WTC11 (cell line): ENCODE data around the gene REX1BD. TPM values are rescaled to one million over a fixed set of nuclear protein-coding genes. Genes with fewer than 3 reads are reported as not detected.

Experiments used
- ATAC-seq: fragments of 200-7000 bp; cut with Tn5 transposase; 2 replicates; pipeline ENCODE4 v1.10.0; 2021; ENCODE audit warnings: mild to moderate bottlenecking, moderate library complexity
- CTCF ChIA-PET: fragments of 300-600 bp; sonication (Branson Sonifier 250); formaldehyde crosslinking; loops from one replicate; lab custom pipeline; 2021; ENCODE audit warnings: antibody characterized with exemption; lab: Charles Lee
- POLR2A ChIA-PET: fragments of 350-600 bp; sonication (Branson Sonifier 250); formaldehyde crosslinking; loops from one replicate; lab custom pipeline; 2021; ENCODE audit warnings: antibody characterized with exemption; lab: Charles Lee
- DNase-seq: peaks from one replicate; pipeline ENCODE4 v3.0.0; 2021; ENCODE audit warnings: low spot score
- H3K27ac Mint-ChIP-seq: 2 replicates; pipeline ENCODE4 v1.8.0; 2021; ENCODE audit warnings: mixed read lengths
- H3K27me3 Mint-ChIP-seq: 2 replicates; pipeline ENCODE4 v1.8.0; 2021; ENCODE audit warnings: low read depth, mild to moderate bottlenecking, moderate library complexity, mixed read lengths
- H3K36me3 Mint-ChIP-seq: 2 replicates; pipeline ENCODE4 v1.8.0; 2021; ENCODE audit warnings: mixed read lengths
- H3K4me1 Mint-ChIP-seq: 2 replicates; pipeline ENCODE4 v1.8.0; 2022; ENCODE audit warnings: mixed read lengths
- H3K4me3 Mint-ChIP-seq: 2 replicates; pipeline ENCODE4 v1.8.0; 2021; ENCODE audit warnings: mild to moderate bottlenecking, moderate library complexity, mixed read lengths
- H3K9me3 Mint-ChIP-seq: 2 replicates; pipeline ENCODE4 v1.8.0; 2021; ENCODE audit warnings: mixed read lengths
- ATF6 ChIP-seq: sonication (generic); formaldehyde crosslinking; IDR thresholded peaks from 2 replicates; pipeline ENCODE4 v1.8.1; 2023; ENCODE audit warnings: mild to moderate bottlenecking, missing genetic modification reagents
- CBFB ChIP-seq: sonication (generic); formaldehyde crosslinking; IDR thresholded peaks from 2 replicates; pipeline ENCODE4 v1.8.1; 2022; ENCODE audit warnings: mild to moderate bottlenecking, low read depth, missing genetic modification reagents
- EMX1 ChIP-seq: fragments of 250-450 bp; sonication (Bioruptor Pico); IDR thresholded peaks from 2 replicates; pipeline ENCODE4 v1.8.0; 2021; ENCODE audit warnings: mild to moderate bottlenecking
- ETV6 ChIP-seq: sonication (generic); formaldehyde crosslinking; IDR thresholded peaks from 2 replicates; pipeline ENCODE4 v1.8.1; 2022; ENCODE audit warnings: mild to moderate bottlenecking, missing genetic modification reagents
- FOXP1 ChIP-seq: sonication (generic); formaldehyde crosslinking; IDR thresholded peaks from 2 replicates; pipeline ENCODE4 v1.8.0; 2022; ENCODE audit warnings: missing genetic modification reagents, mild to moderate bottlenecking, moderate library complexity, borderline replicate concordance
- GABPB1 ChIP-seq: sonication (generic); formaldehyde crosslinking; IDR thresholded peaks from 2 replicates; pipeline ENCODE4 v1.8.1; 2023; ENCODE audit warnings: mild to moderate bottlenecking, missing genetic modification reagents
- JAZF1 ChIP-seq: fragments of 250-450 bp; sonication (Bioruptor Pico); IDR thresholded peaks from 2 replicates; pipeline ENCODE4 v1.9.0; 2021; ENCODE audit warnings: moderate library complexity, mild to moderate bottlenecking, inconsistent platforms
- OVOL2 ChIP-seq: fragments of 250-450 bp; sonication (Bioruptor Pico); IDR thresholded peaks from 2 replicates; pipeline ENCODE4 v1.9.0; 2021; ENCODE audit warnings: mild to moderate bottlenecking, borderline replicate concordance
- SP1 ChIP-seq: sonication (generic); formaldehyde crosslinking; conservative IDR thresholded peaks from 2 replicates; pipeline ENCODE4 v1.8.1; 2022; ENCODE audit warnings: missing genetic modification reagents
- TEAD1 ChIP-seq: sonication (generic); formaldehyde crosslinking; IDR thresholded peaks from 2 replicates; pipeline ENCODE4 v1.8.0; 2022; ENCODE audit warnings: mild to moderate bottlenecking, missing genetic modification reagents
- TP53 ChIP-seq: sonication (generic); formaldehyde crosslinking; IDR thresholded peaks from 2 replicates; pipeline ENCODE4 v1.8.1; 2023; ENCODE audit warnings: mild to moderate bottlenecking, missing genetic modification reagents
- ZNF121 ChIP-seq: sonication (generic); formaldehyde crosslinking; IDR thresholded peaks from 2 replicates; pipeline ENCODE4 v1.8.0; 2023; ENCODE audit warnings: missing genetic modification reagents
- ZNF219 ChIP-seq: sonication (generic); formaldehyde crosslinking; IDR thresholded peaks from 2 replicates; pipeline ENCODE4 v1.8.0; 2023; ENCODE audit warnings: missing genetic modification reagents, mild to moderate bottlenecking, borderline replicate concordance
- ZNF263 ChIP-seq: sonication (generic); formaldehyde crosslinking; IDR thresholded peaks from 2 replicates; pipeline ENCODE4 v1.8.1; 2022; ENCODE audit warnings: low read depth, mild to moderate bottlenecking, moderate library complexity, missing genetic modification reagents
- ZNF317 ChIP-seq: sonication (generic); formaldehyde crosslinking; IDR thresholded peaks from 2 replicates; pipeline ENCODE4 v1.8.1; 2023; ENCODE audit warnings: low read depth, mild to moderate bottlenecking, moderate library complexity, missing genetic modification reagents, borderline replicate concordance
- ZNF423 ChIP-seq: fragments of 250-450 bp; sonication (Bioruptor Pico); IDR thresholded peaks from 2 replicates; pipeline ENCODE4 v2.1.2; 2022; ENCODE audit warnings: mild to moderate bottlenecking, moderate library complexity
- total RNA-seq: library from RNA; stranded (reverse); gene quantifications from 3 replicates; pipeline ENCODE4 v1.2.3, GENCODE V29; 2021
- TF ChIP-seq, protein P1 (sequence below): sonication (generic); formaldehyde crosslinking; IDR thresholded peaks from 2 replicates; pipeline ENCODE4 v1.8.1; 2022; ENCODE audit warnings: low read depth, missing genetic modification reagents, borderline replicate concordance
- TF ChIP-seq, protein P2 (sequence below): sonication (generic); formaldehyde crosslinking; IDR thresholded peaks from 2 replicates; pipeline ENCODE4 v1.8.1; 2023; ENCODE audit warnings: mild to moderate bottlenecking, moderate library complexity, missing genetic modification reagents
- TF ChIP-seq, protein P3 (sequence below): sonication (generic); formaldehyde crosslinking; IDR thresholded peaks from 2 replicates; pipeline ENCODE4 v1.8.1; 2023; ENCODE audit warnings: mild to moderate bottlenecking, missing genetic modification reagents, moderate library complexity

The REX1BD gene
- total RNA-seq, 1 experiment from 2014 or later: 90.2 TPM

GRCh38 chr19:18608805-18609716, 20.5 kb downstream of the REX1BD start (continued):
- TF ChIP-seq, protein P1, sequence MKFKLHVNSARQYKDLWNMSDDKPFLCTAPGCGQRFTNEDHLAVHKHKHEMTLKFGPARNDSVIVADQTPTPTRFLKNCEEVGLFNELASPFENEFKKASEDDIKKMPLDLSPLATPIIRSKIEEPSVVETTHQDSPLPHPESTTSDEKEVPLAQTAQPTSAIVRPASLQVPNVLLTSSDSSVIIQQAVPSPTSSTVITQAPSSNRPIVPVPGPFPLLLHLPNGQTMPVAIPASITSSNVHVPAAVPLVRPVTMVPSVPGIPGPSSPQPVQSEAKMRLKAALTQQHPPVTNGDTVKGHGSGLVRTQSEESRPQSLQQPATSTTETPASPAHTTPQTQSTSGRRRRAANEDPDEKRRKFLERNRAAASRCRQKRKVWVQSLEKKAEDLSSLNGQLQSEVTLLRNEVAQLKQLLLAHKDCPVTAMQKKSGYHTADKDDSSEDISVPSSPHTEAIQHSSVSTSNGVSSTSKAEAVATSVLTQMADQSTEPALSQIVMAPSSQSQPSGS (CRISPR knock-in tag): no peak

- POLR2A ChIA-PET: no interaction called here
- Mint-ChIP-seq H3K36me3 (no peaks in the 10 kb centered on the region), H3K27me3 (peaks cover 84% of the 10 kb centered on the region), H3K9me3 (no peaks in the 10 kb centered on the region), H3K4me1 (peaks cover 49% of the 10 kb centered on the region), H3K27ac (no peak overlapping the region), H3K4me3 (no peak overlapping the region)
- DNase-seq (no peak), ATAC-seq (no peak)
- no peak for TF ChIP-seq CBFB (CRISPR knock-in tag)
- no peak for TF ChIP-seq ATF6 (CRISPR knock-in tag)
- CTCF ChIA-PET: interaction anchor here (0.7 to 1.4 kb wide), 5 partner anchors 10 to 67 kb away, joined by 4 to 8 read pairs (median 4); no protein-coding TSS in a partner anchor
Measured at GRCh38 chr19:18609717-18610051, 21.1 kb downstream of the REX1BD start.

GRCh38 chr19:18610245-18610555, 21.6 kb downstream of the REX1BD start:
- no peaks in the 10 kb centered on the region for H3K36me3 Mint-ChIP-seq
- POLR2A ChIA-PET: no interaction called here
- DNase-seq (no peak), ATAC-seq (peak; percentile 4)
- no peak overlapping the region for H3K27ac Mint-ChIP-seq
- H3K4me3 Mint-ChIP-seq: peak overlapping the region; percentile 27
- peaks cover 84% of the 10 kb centered on the region for H3K27me3 Mint-ChIP-seq
- H3K4me1 Mint-ChIP-seq: peaks cover 44% of the 10 kb centered on the region
- no peaks in the 10 kb centered on the region for H3K9me3 Mint-ChIP-seq
- 0 out of 2 replicates have a peak, but pooled peaks have one; percentile 31 for TF ChIP-seq FOXP1
- TF ChIP-seq ZNF263 (CRISPR knock-in tag): no peak
- no peak for TF ChIP-seq GABPB1 (CRISPR knock-in tag)
- TF ChIP-seq ZNF121 (CRISPR knock-in tag): peak; percentile 47; the same call in 1 of the 2 replicates
- TF ChIP-seq, all 79 proteins: peak for 2
- CTCF ChIA-PET: interaction anchor here (0.7 to 1.4 kb wide), 4 partner anchors 16 to 67 kb away, joined by 4 to 8 read pairs (median 4); no protein-coding TSS in a partner anchor

GRCh38 chr19:18610556-18611326, 22.1 kb downstream of the REX1BD start:
- ChIA-PET CTCF (interaction anchor here (1.0 to 1.4 kb wide), 3 partner anchors 17 to 66 kb away, joined by 4 to 8 read pairs (median 5); no protein-coding TSS in a partner anchor), POLR2A (no interaction called here)
- no peaks in the 10 kb centered on the region for H3K36me3 Mint-ChIP-seq
- ATAC-seq (peak; percentile 3), DNase-seq (peak; percentile 69)
- H3K4me1 Mint-ChIP-seq: peaks cover 40% of the 10 kb centered on the region
- H3K9me3 Mint-ChIP-seq: no peaks in the 10 kb centered on the region
- H3K4me3 Mint-ChIP-seq: peak overlapping the region; percentile 80
- H3K27ac Mint-ChIP-seq: peak overlapping the region; percentile 86
- peaks cover 84% of the 10 kb centered on the region for H3K27me3 Mint-ChIP-seq
- TF ChIP-seq ZNF423 (CRISPR knock-in tag) (peak; percentile 97), ETV6 (CRISPR knock-in tag) (peak; percentile 44; the same call in 1 of the 2 replicates), JAZF1 (CRISPR knock-in tag) (no peak), ZNF219 (CRISPR knock-in tag) (peak; percentile 31; the same call in 1 of the 2 replicates), TP53 (CRISPR knock-in tag) (peak; percentile 46; the same call in 1 of the 2 replicates), EMX1 (CRISPR knock-in tag) (no peak), OVOL2 (CRISPR knock-in tag) (no peak), FOXP1 (peak; percentile 38; the same call in 1 of the 2 replicates), SP1 (CRISPR knock-in tag) (peak; percentile 66), ZNF317 (CRISPR knock-in tag) (0 out of 2 replicates have a peak, but pooled peaks have one; percentile 7), TEAD1 (peak; percentile 79)
- TF ChIP-seq, protein P2, sequence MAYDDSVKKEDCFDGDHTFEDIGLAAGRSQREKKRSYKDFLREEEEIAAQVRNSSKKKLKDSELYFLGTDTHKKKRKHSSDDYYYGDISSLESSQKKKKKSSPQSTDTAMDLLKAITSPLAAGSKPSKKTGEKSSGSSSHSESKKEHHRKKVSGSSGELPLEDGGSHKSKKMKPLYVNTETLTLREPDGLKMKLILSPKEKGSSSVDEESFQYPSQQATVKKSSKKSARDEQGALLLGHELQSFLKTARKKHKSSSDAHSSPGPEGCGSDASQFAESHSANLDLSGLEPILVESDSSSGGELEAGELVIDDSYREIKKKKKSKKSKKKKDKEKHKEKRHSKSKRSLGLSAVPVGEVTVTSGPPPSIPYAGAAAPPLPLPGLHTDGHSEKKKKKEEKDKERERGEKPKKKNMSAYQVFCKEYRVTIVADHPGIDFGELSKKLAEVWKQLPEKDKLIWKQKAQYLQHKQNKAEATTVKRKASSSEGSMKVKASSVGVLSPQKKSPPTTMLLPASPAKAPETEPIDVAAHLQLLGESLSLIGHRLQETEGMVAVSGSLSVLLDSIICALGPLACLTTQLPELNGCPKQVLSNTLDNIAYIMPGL (CRISPR knock-in tag): 0 out of 2 replicates have a peak, but pooled peaks have one; percentile 18
- TF ChIP-seq, protein P3, sequence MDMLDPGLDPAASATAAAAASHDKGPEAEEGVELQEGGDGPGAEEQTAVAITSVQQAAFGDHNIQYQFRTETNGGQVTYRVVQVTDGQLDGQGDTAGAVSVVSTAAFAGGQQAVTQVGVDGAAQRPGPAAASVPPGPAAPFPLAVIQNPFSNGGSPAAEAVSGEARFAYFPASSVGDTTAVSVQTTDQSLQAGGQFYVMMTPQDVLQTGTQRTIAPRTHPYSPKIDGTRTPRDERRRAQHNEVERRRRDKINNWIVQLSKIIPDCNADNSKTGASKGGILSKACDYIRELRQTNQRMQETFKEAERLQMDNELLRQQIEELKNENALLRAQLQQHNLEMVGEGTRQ (CRISPR knock-in tag): 0 out of 2 replicates have a peak, but pooled peaks have one; percentile 6
